Fibroblast of lung (primary cell): ENCODE data around the gene BPIFA2. TPM values are rescaled to one million over a fixed set of nuclear protein-coding genes. Genes with fewer than 3 reads are reported as not detected.

Experiments
- DNase-seq, 2 donors: peaks; one replicate each; pipeline versions ENCODE4 v3.0.0 to v3.0.0-alpha.2; 2010; ENCODE audit warnings: low read depth in 2 of 2
- H2AFZ ChIP-seq: 2 replicates; pipeline ENCODE4 v1.5.1; 2012; ENCODE audit warnings: low read length, control low read depth, inconsistent platforms
- H3K27ac ChIP-seq: 2 replicates; pipeline ENCODE4 v1.5.1; 2011; ENCODE audit warnings: low read length, control low read depth; ENCODE audit not compliant: insufficient read depth
- H3K27me3 ChIP-seq: 2 replicates; pipeline ENCODE4 v1.5.1; 2011; ENCODE audit warnings: mild to moderate bottlenecking, low read length; ENCODE audit not compliant: control insufficient read depth, insufficient read depth
- H3K36me3 ChIP-seq: 2 replicates; pipeline ENCODE4 v1.5.1; 2011; ENCODE audit warnings: low read length; ENCODE audit not compliant: control insufficient read depth, insufficient read depth
- H3K4me1 ChIP-seq: 2 replicates; pipeline ENCODE4 v1.5.1; 2011; ENCODE audit warnings: low read length; ENCODE audit not compliant: control insufficient read depth, insufficient read depth; ENCODE audit errors: extremely low read depth
- H3K4me2 ChIP-seq: 2 replicates; pipeline ENCODE4 v1.5.1; 2011; ENCODE audit warnings: low read length, control low read depth; ENCODE audit not compliant: insufficient read depth; ENCODE audit errors: extremely low read depth
- H3K4me3 ChIP-seq, 4 experiments: fragments of 200-600 bp in 1 of 4; sonication (generic) in 1 of 4; replicated peaks in 1 of 4; 2 replicates each; pipeline ENCODE4 v1.5.1; 2011 to 2016; ENCODE audit warnings: low read length in 4 of 4, low read depth in 3 of 4, mild to moderate bottlenecking in 3 of 4, control low read depth in 2 of 4, inconsistent platforms in 1 of 4, mixed read lengths in 1 of 4; ENCODE audit not compliant: insufficient read depth in 1 of 4; ENCODE audit errors: control extremely low read depth in 1 of 4
- H3K79me2 ChIP-seq: 2 replicates; pipeline ENCODE4 v1.5.1; 2012; ENCODE audit warnings: mild to moderate bottlenecking, low read length, inconsistent platforms; ENCODE audit not compliant: control insufficient read depth, insufficient read depth
- H3K9ac ChIP-seq: 2 replicates; pipeline ENCODE4 v1.5.1; 2011; ENCODE audit warnings: mild to moderate bottlenecking, low read length, control low read depth; ENCODE audit not compliant: insufficient read depth
- H3K9me3 ChIP-seq: 2 replicates; pipeline ENCODE4 v1.5.1; 2012; ENCODE audit warnings: low read depth, low read length; ENCODE audit not compliant: control insufficient read depth, insufficient read depth
- H4K20me1 ChIP-seq: 2 replicates; pipeline ENCODE4 v1.5.1; 2011; ENCODE audit warnings: low read length; ENCODE audit not compliant: control insufficient read depth, insufficient read depth; ENCODE audit errors: extremely low read depth
- EZH2 ChIP-seq: IDR thresholded peaks from 2 replicates; pipeline ENCODE4 v1.5.1; 2012; ENCODE audit warnings: low read length, control low read depth, mild to moderate bottlenecking; ENCODE audit errors: missing control alignments
- polyA plus RNA-seq, 2 donors: library from polyadenylated mRNA; depleted of rRNA in 1 of 2; stranded (reverse) in 1 of 2; unstranded in 1 of 2; fragments of >200 nt; gene quantifications; 2 replicates each; pipeline ENCODE4 v1.2.1, GENCODE V29; 2011 to 2012; ENCODE audit warnings: missing spikeins in 1 of 2
- total RNA-seq: library from RNA; depleted of rRNA; stranded (reverse); fragments of >200 nt; gene quantifications from 2 replicates; pipeline ENCODE4 v1.2.1, GENCODE V29; 2014
- TF ChIP-seq, protein P1 (sequence below), 2 donors: IDR thresholded peaks in 1 of 2; conservative IDR thresholded peaks in 1 of 2; 1 replicate in 1 of 2; 2 replicates in 1 of 2; pipeline ENCODE4 v1.5.1; 2011 to 2012; ENCODE audit warnings: low read length in 2 of 2, control low read depth in 1 of 2, inconsistent platforms in 1 of 2, low read depth in 1 of 2, mild to moderate bottlenecking in 1 of 2

The BPIFA2 gene
- total and polyA plus RNA-seq, 2 donors (not counting 1 experiment from before 2014, with no cell fraction given), result not detected

DNA sequence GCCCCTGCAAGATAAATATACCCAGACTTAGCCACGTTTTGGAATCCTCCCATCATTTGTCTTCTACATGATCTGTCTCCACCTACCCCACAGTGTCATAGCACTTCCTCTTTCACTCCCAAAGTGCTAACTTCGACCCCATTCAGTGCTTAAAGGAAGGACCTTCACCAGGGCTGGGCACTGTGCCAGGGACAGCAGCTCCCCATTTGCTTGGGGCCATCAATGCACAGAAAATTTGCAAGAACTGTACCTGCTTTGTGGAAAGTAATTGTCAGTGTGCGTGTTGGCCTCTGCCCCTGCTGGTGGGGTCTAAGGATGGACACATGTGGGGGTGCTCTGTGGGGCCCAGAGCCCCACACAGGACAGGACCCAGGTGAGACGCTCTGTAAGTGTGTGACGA is 5.2 kb upstream of the BPIFA2 start:
- no peak overlapping the region for H3K9ac ChIP-seq
- no peaks in the 10 kb centered on the region for H4K20me1 ChIP-seq
- H3K36me3 ChIP-seq, result no peaks in the 10 kb centered on the region
- no peak overlapping the region for H2AFZ ChIP-seq
- no peak overlapping the region for H3K4me3 ChIP-seq
- H3K79me2 ChIP-seq, result no peaks in the 10 kb centered on the region
- no peak overlapping the region for H3K27ac ChIP-seq
- no peak overlapping the region for H3K4me2 ChIP-seq
- TF ChIP-seq, protein P1, sequence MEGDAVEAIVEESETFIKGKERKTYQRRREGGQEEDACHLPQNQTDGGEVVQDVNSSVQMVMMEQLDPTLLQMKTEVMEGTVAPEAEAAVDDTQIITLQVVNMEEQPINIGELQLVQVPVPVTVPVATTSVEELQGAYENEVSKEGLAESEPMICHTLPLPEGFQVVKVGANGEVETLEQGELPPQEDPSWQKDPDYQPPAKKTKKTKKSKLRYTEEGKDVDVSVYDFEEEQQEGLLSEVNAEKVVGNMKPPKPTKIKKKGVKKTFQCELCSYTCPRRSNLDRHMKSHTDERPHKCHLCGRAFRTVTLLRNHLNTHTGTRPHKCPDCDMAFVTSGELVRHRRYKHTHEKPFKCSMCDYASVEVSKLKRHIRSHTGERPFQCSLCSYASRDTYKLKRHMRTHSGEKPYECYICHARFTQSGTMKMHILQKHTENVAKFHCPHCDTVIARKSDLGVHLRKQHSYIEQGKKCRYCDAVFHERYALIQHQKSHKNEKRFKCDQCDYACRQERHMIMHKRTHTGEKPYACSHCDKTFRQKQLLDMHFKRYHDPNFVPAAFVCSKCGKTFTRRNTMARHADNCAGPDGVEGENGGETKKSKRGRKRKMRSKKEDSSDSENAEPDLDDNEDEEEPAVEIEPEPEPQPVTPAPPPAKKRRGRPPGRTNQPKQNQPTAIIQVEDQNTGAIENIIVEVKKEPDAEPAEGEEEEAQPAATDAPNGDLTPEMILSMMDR (conservative IDR thresholded peaks at IDR 0.05 in 1 of 2, IDR thresholded peaks at IDR 0.05 in 1 of 2; ENCODE audit: low read depth in 1 of 2, low read length in 2 of 2), result no peak
- TF ChIP-seq EZH2, result no peak
- H3K4me1 ChIP-seq, result no peaks in the 10 kb centered on the region
- no peaks in the 10 kb centered on the region for H3K9me3 ChIP-seq
- DNase-seq, result no peak
- no peaks in the 10 kb centered on the region for H3K27me3 ChIP-seq

GRCh38 chr20:33163856-33164762 is 3.9 kb upstream of the BPIFA2 start:
- no peaks in the 10 kb centered on the region for H4K20me1 ChIP-seq
- no peak overlapping the region for H2AFZ ChIP-seq
- H3K9ac ChIP-seq, result no peak overlapping the region
- H3K27ac ChIP-seq, result no peak overlapping the region
- H3K36me3 ChIP-seq, result no peaks in the 10 kb centered on the region
- no peak overlapping the region for H3K4me3 ChIP-seq
- no peaks in the 10 kb centered on the region for H3K27me3 ChIP-seq
- H3K4me2 ChIP-seq, result no peak overlapping the region
- TF ChIP-seq, protein P1 (conservative IDR thresholded peaks at IDR 0.05 in 1 of 2, IDR thresholded peaks at IDR 0.05 in 1 of 2; ENCODE audit: low read depth in 1 of 2, low read length in 2 of 2), result no peak
- TF ChIP-seq EZH2, result no peak
- no peak for DNase-seq
- H3K9me3 ChIP-seq, result no peaks in the 10 kb centered on the region
- no peaks in the 10 kb centered on the region for H3K4me1 ChIP-seq
- no peaks in the 10 kb centered on the region for H3K79me2 ChIP-seq

DNA sequence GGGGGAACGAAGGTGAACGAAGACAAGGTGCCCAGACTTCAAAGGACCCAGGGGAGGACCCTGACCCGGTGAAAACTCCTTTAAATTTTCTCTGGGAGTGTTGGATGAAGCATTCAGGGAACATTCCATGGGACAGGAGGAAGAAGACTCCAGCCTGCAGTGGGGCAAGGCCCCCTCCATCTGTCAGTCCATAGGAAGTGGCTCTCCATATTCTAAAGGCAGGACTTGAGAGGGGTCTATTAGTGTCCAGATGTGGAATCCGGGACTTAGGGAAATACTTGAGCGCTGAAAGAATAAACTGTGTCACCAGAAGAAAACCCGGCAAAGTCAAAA is 3.2 kb upstream of the BPIFA2 start:
- no peaks in the 10 kb centered on the region for H3K9me3 ChIP-seq
- TF ChIP-seq EZH2, result no peak
- TF ChIP-seq, protein P1 (conservative IDR thresholded peaks at IDR 0.05 in 1 of 2, IDR thresholded peaks at IDR 0.05 in 1 of 2; ENCODE audit: low read depth in 1 of 2, low read length in 2 of 2), result no peak

More for the DNA sequence above, 3.2 kb upstream of the BPIFA2 start:
- no peaks in the 10 kb centered on the region for H4K20me1 ChIP-seq
- H3K27ac ChIP-seq, result no peak overlapping the region
- H3K79me2 ChIP-seq, result no peaks in the 10 kb centered on the region
- no peaks in the 10 kb centered on the region for H3K27me3 ChIP-seq
- H3K4me2 ChIP-seq, result no peak overlapping the region
- DNase-seq, result no peak
- no peaks in the 10 kb centered on the region for H3K36me3 ChIP-seq
- H3K4me1 ChIP-seq, result no peaks in the 10 kb centered on the region
- H3K4me3 ChIP-seq, result no peak overlapping the region
- H2AFZ ChIP-seq, result no peak overlapping the region
- no peak overlapping the region for H3K9ac ChIP-seq
